Panc1 (cell line): ENCODE results near the gene VWA7. TPM values are rescaled to one million over a fixed set of nuclear protein-coding genes. Genes with fewer than 3 reads are reported as not detected.

Experiments used
- ATAC-seq: fragments of 200-7000 bp; cut with Tn5 transposase; 2 replicates; pipeline ENCODE4 v1.9.1; 2020; ENCODE audit warnings: mild to moderate bottlenecking, moderate library complexity
- BruUV-seq: library from RNA; stranded (reverse); fragments of 400-500 nt; replicated peaks from 2 replicates; lab custom pipeline; 2021; lab: Mats Ljungman, UMichigan
- CTCF ChIA-PET: fragments of 300-600 bp; sonication (Branson Sonifier 250); formaldehyde crosslinking; loops from one replicate; lab custom pipeline; 2022; ENCODE audit warnings: antibody characterized with exemption; lab: Charles Lee
- POLR2A ChIA-PET: fragments of 300-600 bp; sonication (Branson Sonifier 250); formaldehyde crosslinking; loops from one replicate; lab custom pipeline; 2022; ENCODE audit warnings: antibody characterized with exemption; lab: Charles Lee
- DNase-seq: peaks from one replicate; pipeline ENCODE4 v3.0.0-alpha.2; 2010; ENCODE audit warnings: low read depth, low spot score
- H3K27ac ChIP-seq: 2 replicates; pipeline ENCODE4 v1.5.1; 2011; ENCODE audit warnings: mild to moderate bottlenecking, low read length, inconsistent platforms
- H3K27me3 ChIP-seq: fragments of 200-500 bp; sonication (Bioruptor generic); 2 replicates; pipeline ENCODE4 v1.6.0; 2014; ENCODE audit warnings: low read length, inconsistent platforms; ENCODE audit not compliant: control insufficient read depth, insufficient read depth
- H3K36me3 ChIP-seq: fragments of 200-500 bp; sonication (Bioruptor generic); 2 replicates; pipeline ENCODE4 v1.5.1; 2014; ENCODE audit warnings: inconsistent platforms, mild to moderate bottlenecking, low read length, moderate library complexity; ENCODE audit not compliant: control insufficient read depth, insufficient read depth
- H3K4me1 ChIP-seq: 2 replicates; pipeline ENCODE4 v1.5.1; 2011; ENCODE audit warnings: inconsistent platforms, mild to moderate bottlenecking, low read length, moderate library complexity; ENCODE audit not compliant: control insufficient read depth, insufficient read depth
- H3K4me3 ChIP-seq, 2 experiments: 2 replicates each; pipeline ENCODE4 v1.5.1; 2011 to 2012; ENCODE audit warnings: low read depth in 2 of 2, low read length in 2 of 2, mild to moderate bottlenecking in 2 of 2, inconsistent platforms in 1 of 2, moderate library complexity in 1 of 2
- H3K9me3 ChIP-seq: fragments of 200-500 bp; sonication (Bioruptor generic); 2 replicates; pipeline ENCODE4 v1.5.1; 2014; ENCODE audit warnings: low read depth, mild to moderate bottlenecking, inconsistent platforms, low read length, moderate library complexity; ENCODE audit not compliant: control insufficient read depth, insufficient read depth
- CTCF ChIP-seq: fragments of 450-650 bp; IDR thresholded peaks from 2 replicates; pipeline ENCODE4 v1.5.1; 2017; ENCODE audit warnings: mild to moderate bottlenecking
- POLR2AphosphoS5 ChIP-seq: IDR thresholded peaks from 2 replicates; pipeline ENCODE4 v1.6.1; 2012; ENCODE audit warnings: mild to moderate bottlenecking, low read depth, low read length, moderate library complexity
- REST ChIP-seq, 2 experiments: IDR thresholded peaks; 2 replicates each; pipeline ENCODE4 v1.6.1; 2011 to 2012; ENCODE audit warnings: low read depth in 2 of 2, control low read depth in 1 of 2, low read length in 1 of 2, mild to moderate bottlenecking in 1 of 2, moderate library complexity in 1 of 2; ENCODE audit not compliant: insufficient read depth in 1 of 2
- SIN3A ChIP-seq: IDR thresholded peaks from 2 replicates; pipeline ENCODE4 v1.6.1; 2012; ENCODE audit warnings: low read depth, mild to moderate bottlenecking, low read length, moderate library complexity, borderline replicate concordance; ENCODE audit not compliant: insufficient read depth
- TCF7L2 ChIP-seq: IDR thresholded peaks from 2 replicates; pipeline ENCODE4 v1.6.1; 2011; ENCODE audit warnings: mild to moderate bottlenecking, low read depth, low read length, inconsistent platforms
- in situ Hi-C: cut with HindIII; loops from 2 replicates; pipeline ENCODE4 v1.10.0; 2016; ENCODE audit warnings: low sequenced_read_pairs, low pct_unique_long_range_greater_than_20kb
- intact Hi-C: fragments of 100-400 bp; cut with micrococcal nuclease; formaldehyde crosslinking; loops from one replicate; pipeline ENCODE4 v1.10.0; 2022; ENCODE audit not compliant: unreplicated experiment
- total RNA-seq: library from RNA; stranded (reverse); gene quantifications from one replicate; pipeline ENCODE4 v1.2.1, GENCODE V29; 2021; ENCODE audit not compliant: unreplicated experiment

VWA7 gene
- total RNA-seq, 1 experiment from 2014 or later = 4.3 TPM

GRCh38 chr6:31781244-31782125 lies 4.4 kb upstream of the VWA7 start:
- in situ Hi-C loops (no loop called here), intact Hi-C loops (no loop called here)
- Histone ChIP-seq H3K27me3 (no peaks in the 10 kb centered on the region), H3K36me3 (no peaks in the 10 kb centered on the region), H3K9me3 (no peaks in the 10 kb centered on the region), H3K4me3 (no peak overlapping the region), H3K27ac (no peak overlapping the region), H3K4me1 (peaks cover 15% of the 10 kb centered on the region)
- no peak for ATAC-seq
- ChIA-PET CTCF (no interaction called here), POLR2A (no interaction called here)
- DNase-seq = no peak
- no TSS peak for BruUV-seq
- TF ChIP-seq POLR2AphosphoS5 = no peak
- TF ChIP-seq REST (IDR thresholded peaks at IDR 0.05; ENCODE audit: insufficient read depth in 1 of 2, low read depth in 2 of 2, low read length in 1 of 2) = no peak
- no peak for TF ChIP-seq CTCF
- no peak for TF ChIP-seq TCF7L2
- TF ChIP-seq SIN3A = no peak

- intact Hi-C loops = no loop called here
- Histone ChIP-seq H3K4me3 (no peak overlapping the region), H3K27ac (no peak overlapping the region), H3K4me1 (peaks cover 24% of the 10 kb centered on the region), H3K9me3 (no peaks in the 10 kb centered on the region), H3K27me3 (no peaks in the 10 kb centered on the region), H3K36me3 (no peaks in the 10 kb centered on the region)
- TF ChIP-seq TCF7L2 (no peak), SIN3A (no peak), POLR2AphosphoS5 (no peak), CTCF (no peak), REST (IDR thresholded peaks at IDR 0.05; ENCODE audit: insufficient read depth in 1 of 2, low read depth in 2 of 2, low read length in 1 of 2) (no peak)
- in situ Hi-C loops = no loop called here
- CTCF ChIA-PET = interaction anchor here (0.7 kb wide), 1 partner anchor 234 kb away, joined by 3 read pairs; the partner anchor contains the start of gene ATP6V1G2
- ATAC-seq (no peak), DNase-seq (no peak)
- POLR2A ChIA-PET = no interaction called here
- no TSS peak for BruUV-seq
Measured at GRCh38 chr6:31780507-31781243, 3.5 kb upstream of the VWA7 start.
